BLaER1 treated with 17β-estradiol and CSF1 and Interleukin-3, amounts not matched to agents 10 nM and 100 nM (cell line): ENCODE data around the gene TNPO2.

Experiments
- H3K27ac ChIP-seq, 11 experiments: shearing (Covaris generic); formaldehyde crosslinking; 2 replicates each; pipeline ENCODE4 v1.8.1; 2022
- H3K27me3 ChIP-seq, 11 experiments: shearing (Covaris generic); formaldehyde crosslinking; 2 replicates each; pipeline ENCODE4 v1.8.1; 2022
- H3K36me3 ChIP-seq, 11 experiments: shearing (Covaris generic); formaldehyde crosslinking; 2 replicates each; pipeline ENCODE4 v1.8.1; 2022
- H3K4me1 ChIP-seq, 10 experiments: shearing (Covaris generic); formaldehyde crosslinking; 2 replicates each; pipeline ENCODE4 v1.8.1; 2022
- H3K4me2 ChIP-seq, 11 experiments: shearing (Covaris generic); formaldehyde crosslinking; 2 replicates each; pipeline ENCODE4 v1.8.1; 2022
- H3K4me3 ChIP-seq, 10 experiments: shearing (Covaris generic); formaldehyde crosslinking; 2 replicates each; pipeline ENCODE4 v1.8.1; 2022
- H3K9ac ChIP-seq, 11 experiments: shearing (Covaris generic); formaldehyde crosslinking; 2 replicates each; pipeline ENCODE4 v1.8.1; 2022
- H3K9me3 ChIP-seq, 11 experiments: shearing (Covaris generic); formaldehyde crosslinking; replicated peaks in 1 of 11; 2 replicates each; pipeline ENCODE4 v1.8.1; 2022
- H4K20me1 ChIP-seq, 11 experiments: shearing (Covaris generic); formaldehyde crosslinking; 2 replicates each; pipeline ENCODE4 v1.8.1; 2022
- Cebpa-rat ChIP-seq, 11 experiments: shearing (Covaris generic); IDR thresholded peaks; 2 replicates each; pipeline ENCODE4 v1.8.1; 2022

The TNPO2 gene

DNA sequence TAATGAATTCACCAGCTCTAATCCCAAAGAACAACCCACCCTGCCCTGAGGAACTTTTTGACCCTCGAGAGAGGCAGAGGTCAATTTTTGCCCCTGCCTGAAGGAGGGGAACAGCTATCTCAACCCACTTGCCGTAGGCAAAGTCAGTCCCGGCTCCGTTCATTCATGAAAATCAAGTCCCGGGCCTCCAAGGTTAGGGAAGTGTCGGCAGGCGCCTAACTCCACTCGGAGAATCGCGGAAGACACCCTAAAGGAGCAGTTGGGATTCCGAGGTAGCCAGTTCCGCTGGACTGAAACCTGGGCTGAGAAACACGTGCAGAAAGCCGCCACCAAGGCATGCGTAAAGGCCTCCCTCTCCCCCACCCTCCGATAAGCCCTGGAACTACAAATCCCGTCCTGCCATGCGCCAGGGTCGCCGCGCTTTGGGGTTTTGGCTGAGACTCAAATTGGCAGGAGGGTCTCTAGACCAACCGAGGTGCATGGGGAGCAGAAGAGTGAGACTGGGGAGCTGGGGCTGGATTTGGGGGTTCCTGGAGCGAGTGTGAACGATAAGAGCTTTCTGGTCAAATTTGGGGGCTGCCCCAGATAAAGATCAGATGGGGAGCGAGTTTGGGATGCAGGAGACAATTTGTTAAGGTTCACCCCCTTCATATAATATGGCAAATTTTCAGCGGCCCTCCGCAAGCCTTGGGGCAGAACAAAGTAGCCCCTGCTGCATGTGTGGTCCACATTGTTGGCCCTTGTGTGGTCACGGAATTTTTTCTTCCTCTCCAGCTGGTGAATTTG lies at the start of gene TNPO2:
TNPO2 (minus strand) TSS at position 292 of the 786 bp plus-strand sequence. CDS start 2,955 bp downstream, outside the sequence.
- peak within 1 kb of the TSS; percentile 71 to 90 (median 84) for H3K4me3 ChIP-seq
- peaks cover 2 to 48% (median 37%) of the 10 kb centered on the region in 11 experiments; a peak in 21 of 22 replicates for H4K20me1 ChIP-seq
- H3K27me3 ChIP-seq: no peaks in the 10 kb centered on the region
- H3K27ac ChIP-seq: peak within 1 kb of the TSS; percentile 18 to 99 (median 98); a peak in 21 of 22 replicates
- peak within 1 kb of the TSS; percentile 77 to 99 (median 99) for H3K9ac ChIP-seq
- no peak for TF ChIP-seq Cebpa-rat (IDR thresholded peaks at IDR 0.05)
- H3K4me1 ChIP-seq: peaks cover 22 to 35% (median 27%) of the 10 kb centered on the region in 10 experiments
- H3K4me2 ChIP-seq: peak within 1 kb of the TSS; percentile 76 to 99 (median 91)
- H3K9me3 ChIP-seq: no peaks in the 10 kb centered on the region
- peaks cover 19 to 47% (median 40%) of the 10 kb centered on the region in 11 experiments for H3K36me3 ChIP-seq

DNA sequence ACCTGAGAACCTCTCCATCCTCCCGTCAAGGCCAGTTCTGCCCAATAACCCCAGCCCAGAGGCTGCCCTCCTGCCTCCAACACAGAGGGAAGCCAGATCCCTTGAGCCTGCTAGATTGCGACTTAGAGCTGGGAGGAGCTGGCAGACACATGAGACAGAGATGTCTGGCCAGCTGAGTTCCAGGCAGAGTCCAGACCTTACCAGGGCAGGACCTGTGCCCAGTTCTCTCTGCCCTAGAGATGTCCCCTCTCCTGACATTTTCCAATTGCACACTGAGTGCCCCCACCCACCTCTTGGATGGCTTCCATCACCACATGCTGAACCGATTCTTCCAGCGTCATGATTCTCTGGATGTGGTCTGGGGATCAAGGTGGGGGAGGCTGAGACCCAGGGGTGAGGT lies 48.6 kb upstream of the TNPO2 start:
- no peak for TF ChIP-seq Cebpa-rat (IDR thresholded peaks at IDR 0.05)
- H3K4me2 ChIP-seq: peak overlapping the region in 3 of 11 experiments; percentile 10 to 26 (median 13); a peak in 2 of 22 replicates
- H3K27me3 ChIP-seq: no peaks in the 10 kb centered on the region
- peak overlapping the region in 1 of 11 experiments; percentile 42; a peak in 2 of 22 replicates for H3K9ac ChIP-seq
- no peaks in the 10 kb centered on the region; a peak in 1 of 22 replicates for H3K36me3 ChIP-seq
- peaks cover 0 to 32% (median 0%) of the 10 kb centered on the region in 11 experiments; a peak in 7 of 22 replicates for H4K20me1 ChIP-seq
- no peaks in the 10 kb centered on the region for H3K9me3 ChIP-seq
- H3K27ac ChIP-seq: no peak overlapping the region
- H3K4me1 ChIP-seq: peaks cover 35 to 67% (median 48%) of the 10 kb centered on the region in 10 experiments
- H3K4me3 ChIP-seq: no peak overlapping the region

DNA sequence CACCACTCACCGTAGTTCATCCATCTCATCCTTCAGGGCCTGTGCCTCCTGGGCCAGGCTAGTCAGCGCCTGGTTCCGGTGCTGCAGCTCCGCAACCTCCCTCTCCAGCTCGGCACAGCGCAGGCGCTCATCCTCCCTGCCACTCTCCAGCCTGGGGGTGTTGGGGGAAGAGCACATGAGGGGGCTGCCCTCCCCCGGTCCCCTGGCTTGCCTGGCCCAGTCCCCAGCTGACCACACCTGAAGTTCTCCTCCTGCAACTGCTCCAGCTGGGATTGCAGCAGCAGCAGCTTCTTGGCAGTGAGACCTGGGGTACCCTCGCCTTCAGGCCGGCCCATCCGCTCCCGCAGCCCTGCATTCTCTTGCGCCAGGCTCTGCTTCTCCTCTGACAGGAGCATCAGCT lies 47.2 kb upstream of the TNPO2 start:
- peaks cover 0 to 32% (median 0%) of the 10 kb centered on the region in 11 experiments; a peak in 7 of 22 replicates for H4K20me1 ChIP-seq
- H3K4me2 ChIP-seq: no peak overlapping the region
- no peak for TF ChIP-seq Cebpa-rat (IDR thresholded peaks at IDR 0.05)
- H3K9me3 ChIP-seq: no peaks in the 10 kb centered on the region
- H3K27ac ChIP-seq: no peak overlapping the region
- H3K4me3 ChIP-seq: no peak overlapping the region
- no peaks in the 10 kb centered on the region; a peak in 1 of 22 replicates for H3K36me3 ChIP-seq
- no peak overlapping the region for H3K9ac ChIP-seq
- peaks cover 28 to 57% (median 47%) of the 10 kb centered on the region in 10 experiments for H3K4me1 ChIP-seq
- H3K27me3 ChIP-seq: no peaks in the 10 kb centered on the region

DNA sequence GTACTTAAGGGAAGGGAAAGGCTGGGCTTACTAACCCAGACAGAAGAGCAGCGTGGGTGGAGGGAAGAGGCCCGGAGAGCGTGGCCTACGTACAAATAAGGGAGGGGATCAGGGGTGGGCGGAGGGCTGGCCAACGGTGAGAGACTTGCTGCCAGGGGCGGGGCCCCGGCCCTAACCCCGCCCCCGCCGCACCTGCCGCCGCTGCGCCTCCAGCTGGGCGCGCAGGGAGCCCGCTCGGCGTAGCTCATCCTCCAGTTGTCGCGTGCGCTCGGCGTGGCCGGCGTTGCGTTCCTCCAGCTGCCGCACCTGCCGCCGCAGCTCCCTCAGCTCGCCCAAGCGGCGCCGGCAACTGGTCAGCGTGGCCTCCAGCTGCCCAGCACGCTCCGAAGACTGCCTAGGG lies 46.0 kb upstream of the TNPO2 start:
- Histone ChIP-seq H3K27ac (peak overlapping the region in 1 of 11 experiments; percentile 28; a peak in 1 of 22 replicates), H3K4me3 (peak overlapping the region in 5 of 10 experiments; percentile 17 to 52 (median 28); a peak in 5 of 20 replicates)

DNA sequence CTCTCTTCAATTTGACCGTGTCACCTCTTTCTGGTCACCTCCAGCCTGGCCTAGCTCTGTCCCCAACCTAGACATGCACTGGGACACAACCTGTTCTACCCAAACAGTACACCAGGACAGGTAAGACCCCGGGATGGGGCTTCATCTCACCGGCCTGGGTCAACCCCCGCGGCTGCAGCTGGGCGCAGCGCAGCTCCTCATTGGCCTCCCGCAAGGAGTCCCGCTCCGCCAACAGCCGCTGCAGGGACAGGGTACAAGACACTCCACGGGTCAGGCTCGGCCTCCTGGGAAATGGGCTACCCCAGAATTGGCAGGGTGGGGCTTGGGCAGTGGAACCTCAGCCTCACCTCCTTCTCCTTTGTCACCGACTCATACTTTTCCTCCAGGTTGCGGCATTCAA lies 43.9 kb upstream of the TNPO2 start:
- no peak overlapping the region for H3K27ac ChIP-seq
- TF ChIP-seq Cebpa-rat (IDR thresholded peaks at IDR 0.05): no peak
- H3K4me3 ChIP-seq: no peak overlapping the region
- peaks cover 0 to 13% (median 6%) of the 10 kb centered on the region in 11 experiments; a peak in 11 of 22 replicates for H3K36me3 ChIP-seq
- peak overlapping the region in 1 of 11 experiments; percentile 14; a peak in 1 of 22 replicates for H3K9ac ChIP-seq
- no peak overlapping the region for H3K4me2 ChIP-seq
- peaks cover 0 to 24% (median 0%) of the 10 kb centered on the region in 11 experiments; a peak in 6 of 22 replicates for H4K20me1 ChIP-seq
- no peaks in the 10 kb centered on the region for H3K27me3 ChIP-seq
- H3K4me1 ChIP-seq: peaks cover 14 to 36% (median 28%) of the 10 kb centered on the region in 10 experiments
- H3K9me3 ChIP-seq: no peaks in the 10 kb centered on the region

More for the DNA sequence above, 46.0 kb upstream of the TNPO2 start:
- H3K36me3 ChIP-seq: peaks cover 0 to 2% (median 0%) of the 10 kb centered on the region in 11 experiments; a peak in 3 of 22 replicates
- H3K27me3 ChIP-seq: no peaks in the 10 kb centered on the region
- peaks cover 24 to 54% (median 42%) of the 10 kb centered on the region in 10 experiments for H3K4me1 ChIP-seq
- H3K4me2 ChIP-seq: peak overlapping the region; percentile 73 to 92 (median 88)
- no peaks in the 10 kb centered on the region for H3K9me3 ChIP-seq
- peaks cover 0 to 32% (median 0%) of the 10 kb centered on the region in 11 experiments; a peak in 7 of 22 replicates for H4K20me1 ChIP-seq
- peak overlapping the region in 7 of 11 experiments; percentile 17 to 64 (median 48); a peak in 6 of 22 replicates for H3K9ac ChIP-seq
- TF ChIP-seq Cebpa-rat (IDR thresholded peaks at IDR 0.05): no peak

DNA sequence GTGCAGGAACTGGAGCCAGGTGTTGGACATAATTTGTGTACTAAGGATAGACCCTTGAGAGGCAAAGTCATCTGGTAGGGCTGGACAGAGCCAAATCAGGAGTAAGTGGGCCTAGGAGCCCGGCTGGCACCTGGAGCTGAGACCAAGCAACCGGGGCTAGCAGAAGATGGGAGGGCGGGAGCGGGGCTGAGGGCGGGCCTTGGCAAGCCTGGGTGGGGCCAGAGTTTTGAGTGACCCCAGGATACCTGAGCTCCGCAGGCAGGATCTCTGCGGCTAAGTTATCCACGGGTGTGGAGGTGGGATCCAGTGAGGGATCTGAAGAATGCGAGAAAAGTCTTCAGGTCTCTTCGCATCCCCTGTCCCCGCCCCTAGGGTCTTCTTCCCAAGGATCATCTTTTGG lies 43.4 kb upstream of the TNPO2 start:
- Histone ChIP-seq H3K36me3 (peaks cover 0 to 13% (median 6%) of the 10 kb centered on the region in 11 experiments; a peak in 11 of 22 replicates), H3K27ac (no peak overlapping the region)
- TF ChIP-seq Cebpa-rat (IDR thresholded peaks at IDR 0.05): no peak

DNA sequence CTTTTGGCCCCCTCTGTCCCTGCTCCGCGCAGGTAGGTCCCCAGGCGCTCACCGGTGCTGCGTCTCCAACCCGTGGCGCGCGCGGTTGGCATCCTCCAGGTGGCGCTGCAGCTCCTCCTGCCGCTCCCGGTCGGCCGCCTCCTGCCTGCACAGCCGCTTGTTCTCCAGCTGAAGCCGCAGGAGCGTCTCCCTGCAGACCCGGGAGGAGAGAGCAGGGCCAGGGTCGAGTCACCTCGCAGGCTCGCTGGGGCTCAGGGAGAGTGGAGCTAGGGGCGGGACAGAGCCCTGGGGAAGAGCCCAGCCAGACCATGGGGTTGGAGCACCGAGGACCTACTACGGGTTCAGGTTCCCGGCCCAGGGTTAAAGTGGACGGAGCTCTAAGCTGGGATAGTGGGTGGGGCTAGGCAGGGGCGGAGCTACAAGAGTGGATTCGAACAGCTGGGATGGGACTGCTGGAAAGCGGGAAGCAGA lies 42.4 kb upstream of the TNPO2 start:
- H3K4me1 ChIP-seq: peaks cover 12 to 24% (median 17%) of the 10 kb centered on the region in 10 experiments
- H3K4me2 ChIP-seq: peak overlapping the region; percentile 65 to 93 (median 79)
- peaks cover 0 to 13% (median 6%) of the 10 kb centered on the region in 11 experiments; a peak in 11 of 22 replicates for H3K36me3 ChIP-seq
- no peaks in the 10 kb centered on the region for H3K27me3 ChIP-seq
- no peaks in the 10 kb centered on the region for H3K9me3 ChIP-seq
- peak overlapping the region in 10 of 11 experiments; percentile 3 to 61 (median 32); a peak in 12 of 22 replicates for H3K9ac ChIP-seq
- peaks cover 0 to 19% (median 0%) of the 10 kb centered on the region in 11 experiments; a peak in 5 of 22 replicates for H4K20me1 ChIP-seq
- TF ChIP-seq Cebpa-rat (IDR thresholded peaks at IDR 0.05): no peak
- no peak overlapping the region for H3K27ac ChIP-seq
- H3K4me3 ChIP-seq: peak overlapping the region; percentile 33 to 69 (median 52); a peak in 17 of 20 replicates

More for the DNA sequence above, 43.4 kb upstream of the TNPO2 start:
- Histone ChIP-seq H3K4me2 (no peak overlapping the region), H3K9ac (0 out of 22 replicates have a peak overlapping the region, but pooled peaks of 1 of the 11 experiments have one; percentile 14), H3K27me3 (no peaks in the 10 kb centered on the region), H4K20me1 (peaks cover 0 to 23% (median 0%) of the 10 kb centered on the region in 11 experiments; a peak in 5 of 22 replicates), H3K4me3 (no peak overlapping the region), H3K4me1 (peaks cover 12 to 32% (median 24%) of the 10 kb centered on the region in 10 experiments), H3K9me3 (no peaks in the 10 kb centered on the region)

DNA sequence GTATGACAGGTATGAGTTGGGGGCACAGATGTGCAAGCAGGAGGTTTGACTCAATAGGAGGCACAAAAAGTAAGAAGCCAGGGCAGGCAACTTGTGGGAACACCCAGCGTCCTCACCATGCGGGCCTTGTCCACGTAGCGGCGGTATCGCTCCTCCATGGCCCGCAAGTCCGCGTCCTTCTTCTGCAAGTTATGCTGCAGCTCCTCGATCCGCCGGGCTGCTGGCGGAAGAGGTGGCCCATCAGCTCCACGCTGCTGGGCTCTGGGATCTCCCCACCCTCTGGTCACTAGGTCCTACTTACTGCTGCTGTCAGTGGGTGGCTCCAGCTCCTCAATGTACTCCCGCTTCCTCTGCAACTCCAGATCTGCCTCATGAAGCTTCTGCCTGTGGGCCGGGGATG lies 41.0 kb upstream of the TNPO2 start:
- H3K36me3 ChIP-seq: peaks cover 0 to 13% (median 6%) of the 10 kb centered on the region in 11 experiments; a peak in 11 of 22 replicates
- peaks cover 6 to 15% (median 10%) of the 10 kb centered on the region in 10 experiments for H3K4me1 ChIP-seq
- TF ChIP-seq Cebpa-rat (IDR thresholded peaks at IDR 0.05): no peak
- no peak overlapping the region for H3K4me2 ChIP-seq
- H3K27me3 ChIP-seq: no peaks in the 10 kb centered on the region
- no peaks in the 10 kb centered on the region for H3K9me3 ChIP-seq
- H3K4me3 ChIP-seq: no peak overlapping the region
- H3K9ac ChIP-seq: no peak overlapping the region
- no peak overlapping the region for H3K27ac ChIP-seq
- H4K20me1 ChIP-seq: peaks cover 0 to 7% (median 0%) of the 10 kb centered on the region in 11 experiments; a peak in 3 of 22 replicates
